Duodenal mucosa (tissue), 2 donors: Measurements from ENCODE around the gene CYP39A1.

Experiments used
- H3K27ac ChIP-seq: one replicate; pipeline ENCODE4 v1.7.0; 2013; ENCODE audit warnings: low read depth, low read length
- H3K27me3 ChIP-seq, 2 donors: one replicate each; pipeline ENCODE4 v1.7.0; 2013; ENCODE audit warnings: low read length in 2 of 2, control low read depth in 1 of 2; ENCODE audit not compliant: insufficient read depth in 2 of 2, control insufficient read depth in 1 of 2
- H3K36me3 ChIP-seq, 2 donors: one replicate each; pipeline ENCODE4 v1.7.0; 2013; ENCODE audit warnings: low read length in 2 of 2, control low read depth in 1 of 2; ENCODE audit not compliant: insufficient read depth in 2 of 2, control insufficient read depth in 1 of 2
- H3K4me1 ChIP-seq, 2 donors: one replicate each; pipeline ENCODE4 v1.7.0; 2013; ENCODE audit warnings: low read length in 2 of 2, control low read depth in 1 of 2; ENCODE audit not compliant: insufficient read depth in 2 of 2, control insufficient read depth in 1 of 2
- H3K4me3 ChIP-seq, 2 donors: one replicate each; pipeline ENCODE4 v1.7.0; 2013; ENCODE audit warnings: low read length in 2 of 2, low read depth in 1 of 2
- H3K9ac ChIP-seq, 2 donors: one replicate each; pipeline ENCODE4 v1.7.0; 2013; ENCODE audit warnings: low read length in 2 of 2, low read depth in 1 of 2
- H3K9me3 ChIP-seq, 2 donors: one replicate each; pipeline ENCODE4 v1.7.0; 2013; ENCODE audit warnings: low read length in 2 of 2, control low read depth in 1 of 2; ENCODE audit not compliant: control insufficient read depth in 1 of 2

CYP39A1 gene

GRCh38 chr6:46528961-46529750 lies 123.5 kb downstream of the CYP39A1 start:
- Histone ChIP-seq H3K36me3 (no peaks in the 10 kb centered on the region), H3K9ac (no peak overlapping the region), H3K27me3 (no peaks in the 10 kb centered on the region), H3K4me1 (no peaks in the 10 kb centered on the region), H3K4me3 (no peak overlapping the region), H3K9me3 (no peaks in the 10 kb centered on the region), H3K27ac (no peak overlapping the region)

DNA sequence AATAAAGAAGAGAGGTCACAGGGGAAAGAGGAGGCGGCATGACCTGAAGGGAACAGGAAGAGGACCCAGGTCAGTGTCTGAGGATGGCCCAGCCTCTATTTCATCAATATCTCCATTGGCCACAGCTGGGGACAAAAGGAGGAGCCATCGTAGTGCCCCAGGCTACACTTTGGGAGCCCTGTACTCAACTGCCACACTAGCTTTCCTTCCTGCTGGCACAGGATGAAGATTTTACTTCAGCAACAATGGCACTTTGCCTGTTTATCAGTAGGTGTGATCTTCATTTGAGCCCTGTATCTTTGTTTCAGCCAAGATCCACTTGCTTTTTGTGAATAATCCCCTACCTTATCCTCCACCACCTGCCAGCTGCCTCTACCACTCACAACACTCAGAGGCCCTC lies 126.0 kb downstream of the CYP39A1 start:
- H3K4me3 ChIP-seq: no peak overlapping the region
- no peak overlapping the region for H3K9ac ChIP-seq
- no peaks in the 10 kb centered on the region for H3K27me3 ChIP-seq
- no peaks in the 10 kb centered on the region for H3K36me3 ChIP-seq
- H3K4me1 ChIP-seq: no peaks in the 10 kb centered on the region
- H3K9me3 ChIP-seq: no peaks in the 10 kb centered on the region
- no peak overlapping the region for H3K27ac ChIP-seq

- no peaks in the 10 kb centered on the region for H3K27me3 ChIP-seq
- H3K36me3 ChIP-seq: no peaks in the 10 kb centered on the region
- no peaks in the 10 kb centered on the region for H3K4me1 ChIP-seq
- H3K27ac ChIP-seq: no peak overlapping the region
- H3K9me3 ChIP-seq: no peaks in the 10 kb centered on the region
- H3K9ac ChIP-seq: no peak overlapping the region
- no peak overlapping the region for H3K4me3 ChIP-seq
Observed at GRCh38 chr6:46525583-46525982, 127.0 kb downstream of the CYP39A1 start.

DNA sequence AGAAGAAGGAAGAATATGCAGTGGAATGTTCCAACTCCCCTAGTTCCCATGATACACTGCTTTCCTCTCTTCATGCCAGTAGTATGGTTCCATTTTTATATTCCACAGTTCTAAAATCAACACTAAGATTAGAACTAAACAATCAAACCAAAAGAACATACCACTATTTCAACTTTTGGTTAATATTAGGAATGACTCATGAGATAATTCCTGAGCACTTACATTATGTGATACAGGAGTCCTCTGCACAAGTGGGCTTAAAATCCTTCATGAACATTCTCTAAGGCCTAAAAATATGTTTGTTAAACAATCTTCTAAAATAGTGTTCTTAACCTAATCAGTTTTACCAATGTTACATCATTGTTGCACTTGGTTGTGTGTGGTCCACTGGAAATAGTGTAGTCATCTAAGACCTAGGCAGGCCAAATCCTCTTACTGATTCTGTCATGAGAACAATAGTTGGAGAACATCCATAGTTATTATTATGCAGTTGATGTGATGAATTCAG lies 131.1 kb downstream of the CYP39A1 start:
- no peaks in the 10 kb centered on the region for H3K27me3 ChIP-seq
- no peak overlapping the region for H3K4me3 ChIP-seq
- H3K27ac ChIP-seq: no peak overlapping the region
- H3K4me1 ChIP-seq: no peaks in the 10 kb centered on the region
- H3K9ac ChIP-seq: no peak overlapping the region
- no peaks in the 10 kb centered on the region for H3K9me3 ChIP-seq
- H3K36me3 ChIP-seq: no peaks in the 10 kb centered on the region

GRCh38 chr6:46517202-46517601 lies 135.4 kb downstream of the CYP39A1 start:
- Histone ChIP-seq H3K9ac (no peak overlapping the region), H3K27ac (no peak overlapping the region), H3K4me1 (no peaks in the 10 kb centered on the region)

GRCh38 chr6:46513533-46513932 lies 139.1 kb downstream of the CYP39A1 start:
- Histone ChIP-seq H3K36me3 (no peaks in the 10 kb centered on the region), H3K9ac (no peak overlapping the region), H3K27me3 (no peaks in the 10 kb centered on the region), H3K4me1 (peaks cover 5 to 7% of the 10 kb centered on the region in 2 donors), H3K4me3 (no peak overlapping the region), H3K27ac (no peak overlapping the region), H3K9me3 (no peaks in the 10 kb centered on the region)

More at GRCh38 chr6:46517202-46517601, 135.4 kb downstream of the CYP39A1 start:
- H3K9me3 ChIP-seq: no peaks in the 10 kb centered on the region
- no peak overlapping the region for H3K4me3 ChIP-seq
- no peaks in the 10 kb centered on the region for H3K36me3 ChIP-seq
- H3K27me3 ChIP-seq: no peaks in the 10 kb centered on the region

DNA sequence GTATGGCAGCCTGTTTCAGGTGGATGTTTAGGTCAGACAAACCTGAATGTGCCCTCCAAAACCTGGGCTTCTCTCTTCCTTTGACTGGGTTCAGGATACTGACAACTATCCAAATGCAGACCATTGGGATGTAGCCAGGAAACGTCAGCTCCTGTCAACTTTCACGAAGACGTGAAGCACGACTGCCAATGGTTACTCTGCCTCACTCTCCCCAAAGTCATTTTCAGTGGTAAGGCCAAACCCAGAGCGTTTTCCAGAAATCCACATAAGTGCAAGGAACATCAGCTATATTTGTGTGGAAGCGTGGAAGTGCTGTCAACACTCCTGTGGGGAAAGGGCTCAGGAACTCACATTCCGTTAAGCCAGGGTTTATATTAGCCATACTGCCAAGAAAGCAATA lies 141.3 kb downstream of the CYP39A1 start:
- Histone ChIP-seq H3K36me3 (no peaks in the 10 kb centered on the region), H3K9me3 (no peaks in the 10 kb centered on the region), H3K4me3 (no peak overlapping the region), H3K27ac (peak overlapping the region; percentile 17), H3K4me1 (peaks cover 11 to 20% of the 10 kb centered on the region in 2 donors), H3K27me3 (no peaks in the 10 kb centered on the region), H3K9ac (no peak overlapping the region)

DNA sequence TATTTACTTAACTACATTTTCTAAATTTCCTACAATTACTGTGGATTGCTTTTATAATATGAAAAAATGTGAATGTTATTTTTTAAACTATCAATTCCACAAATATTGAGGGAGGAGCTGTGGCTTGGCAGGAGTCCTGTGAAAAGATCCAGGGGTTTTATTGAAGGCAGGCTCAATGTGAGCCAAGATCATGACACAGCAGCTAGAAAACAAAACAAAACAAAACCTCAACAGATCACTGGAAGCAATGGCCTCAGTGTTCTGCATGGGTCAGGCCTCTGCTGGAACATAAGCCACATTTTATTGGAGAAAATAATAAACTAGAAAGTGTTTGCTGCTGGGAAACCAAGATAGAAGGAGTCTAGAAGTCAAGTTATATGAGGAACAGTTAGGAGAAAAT lies 142.0 kb downstream of the CYP39A1 start:
- Histone ChIP-seq H3K27ac (no peak overlapping the region), H3K4me3 (no peak overlapping the region), H3K4me1 (peaks cover 11 to 20% of the 10 kb centered on the region in 2 donors), H3K9me3 (no peaks in the 10 kb centered on the region), H3K27me3 (no peaks in the 10 kb centered on the region), H3K9ac (no peak overlapping the region), H3K36me3 (no peaks in the 10 kb centered on the region)

GRCh38 chr6:46509981-46510510 lies 142.6 kb downstream of the CYP39A1 start:
- Histone ChIP-seq H3K4me1 (peaks cover 11 to 20% of the 10 kb centered on the region in 2 donors), H3K9ac (no peak overlapping the region), H3K4me3 (no peak overlapping the region), H3K36me3 (no peaks in the 10 kb centered on the region), H3K27me3 (no peaks in the 10 kb centered on the region), H3K27ac (no peak overlapping the region), H3K9me3 (no peaks in the 10 kb centered on the region)

DNA sequence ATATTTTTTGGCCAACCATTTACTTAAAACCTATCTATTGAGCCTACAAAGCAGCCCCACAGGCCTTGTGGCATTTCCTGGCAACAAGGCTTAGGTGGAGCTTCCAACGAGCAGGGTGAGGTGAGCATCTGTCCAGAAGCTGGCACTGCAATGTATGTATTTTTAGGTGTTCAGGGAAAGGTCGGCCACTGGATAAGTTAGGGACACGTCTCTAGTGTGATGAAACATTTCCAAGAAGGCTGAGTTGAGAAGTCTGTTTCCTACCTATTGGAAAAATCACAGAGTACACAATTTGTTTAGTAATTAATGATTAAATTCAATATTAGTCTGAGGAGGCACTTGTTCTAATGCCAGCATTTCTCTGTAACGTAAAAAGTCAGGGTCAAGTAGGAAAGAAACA lies 143.6 kb downstream of the CYP39A1 start:
- H3K9ac ChIP-seq: no peak overlapping the region
- H3K4me3 ChIP-seq: no peak overlapping the region
- no peaks in the 10 kb centered on the region for H3K36me3 ChIP-seq
- H3K9me3 ChIP-seq: no peaks in the 10 kb centered on the region
- no peaks in the 10 kb centered on the region for H3K27me3 ChIP-seq
- peaks cover 11 to 24% of the 10 kb centered on the region in 2 donors for H3K4me1 ChIP-seq
- no peak overlapping the region for H3K27ac ChIP-seq
